A549 (cell line): ENCODE results near the gene PNPLA1. TPM values are rescaled to one million over a fixed set of nuclear protein-coding genes. Genes with fewer than 3 reads are reported as not detected.

ENCODE experiments used
- ATAC-seq, 2 experiments: fragments of 200-7000 bp in 1 of 2; fragments of >200 bp in 1 of 2; cut with Nextera tagmentation in 1 of 2; cut with Tn5 transposase in 1 of 2; 3 replicates each; pipeline versions ENCODE4 v1.8.0 to v1.9.1; 2018 to 2020; ENCODE audit warnings: mild to moderate bottlenecking in 1 of 2, moderate library complexity in 1 of 2
- CTCF ChIA-PET: fragments of 300-600 bp; sonication (Branson Sonifier 250); formaldehyde crosslinking; extraction: SDS; loops from one replicate; lab custom pipeline; 2021; ENCODE audit warnings: antibody characterized with exemption, inconsistent platforms; lab: Yijun Ruan, JAX
- POLR2A ChIA-PET: fragments of 350-600 bp; formaldehyde crosslinking; extraction: SDS; loops from one replicate; lab custom pipeline; 2021; ENCODE audit warnings: antibody characterized with exemption, inconsistent platforms; lab: Yijun Ruan, JAX
- DNase-seq, 2 experiments: peaks; one replicate each; pipeline versions ENCODE4 v3.0.0 to v3.0.0-alpha.2; 2011 to 2016; ENCODE audit warnings: low read depth in 1 of 2, low spot score in 1 of 2
- FAIRE-seq: peaks from 2 replicates; lab custom pipeline; 2011; peaks lifted over from hg19 to GRCh38; lab: Jason Lieb, UNC
- H3K27ac ChIP-seq, 2 experiments: fragments of >200 bp; sonication (Bioruptor Twin); formaldehyde crosslinking; 3 replicates each; pipeline ENCODE4 v1.5.1; 2016 to 2017
- H3K4me1 ChIP-seq: fragments of >200 bp; sonication (Bioruptor Twin); formaldehyde crosslinking; 3 replicates; pipeline ENCODE4 v1.6.1; 2016
- H3K4me2 ChIP-seq: fragments of >200 bp; sonication (Bioruptor Twin); formaldehyde crosslinking; 3 replicates; pipeline ENCODE4 v1.6.1; 2016
- H3K4me3 ChIP-seq: fragments of >200 bp; sonication (Bioruptor Twin); formaldehyde crosslinking; 3 replicates; pipeline ENCODE4 v1.5.1; 2016
- H3K9me3 ChIP-seq: fragments of >200 bp; sonication (Bioruptor Twin); formaldehyde crosslinking; 3 replicates; pipeline ENCODE4 v1.6.1; 2016
- BHLHE40 ChIP-seq: IDR thresholded peaks from 2 replicates; pipeline ENCODE4 v1.6.1; 2012; ENCODE audit warnings: low read depth, low read length, inconsistent platforms
- CBX8 ChIP-seq: fragments of 200-600 bp; sonication (generic); IDR thresholded peaks from 2 replicates; pipeline ENCODE4 v1.6.1; 2016
- EP300 ChIP-seq, 2 experiments: fragments of >200 bp; sonication (Bioruptor Twin); formaldehyde crosslinking; IDR thresholded peaks; 2 replicates in 1 of 2; 3 replicates in 1 of 2; pipeline ENCODE4 v1.6.1; 2016 to 2017
- ESRRA ChIP-seq: fragments of 150-350 bp; IDR thresholded peaks from 2 replicates; pipeline ENCODE4 v1.6.1; 2014; ENCODE audit warnings: mild to moderate bottlenecking, low read length, borderline replicate concordance
- FOSB ChIP-seq: fragments of 250-450 bp; sonication (Bioruptor Pico); IDR thresholded peaks from 2 replicates; pipeline ENCODE4 v1.5.0; 2020; ENCODE audit warnings: mild to moderate bottlenecking, moderate library complexity
- FOSL2 ChIP-seq, 2 experiments: fragments of 450-650 bp in 1 of 2; fragments of >200 bp in 1 of 2; sonication (Bioruptor Twin) in 1 of 2; formaldehyde crosslinking; IDR thresholded peaks; 2 replicates each; pipeline versions ENCODE4 v1.5.0 to v1.6.1; 2016 to 2020; ENCODE audit warnings: mild to moderate bottlenecking in 1 of 2, moderate library complexity in 1 of 2
- FOXS1 ChIP-seq: fragments of 250-450 bp; sonication (Bioruptor Pico); IDR thresholded peaks from 2 replicates; pipeline ENCODE4 v1.5.0; 2020; ENCODE audit warnings: mild to moderate bottlenecking, moderate library complexity
- HEYL ChIP-seq: fragments of 250-450 bp; sonication (Bioruptor Pico); IDR thresholded peaks from 2 replicates; pipeline ENCODE4 v1.8.0; 2021; ENCODE audit warnings: mild to moderate bottlenecking, moderate library complexity
- HOXB13 ChIP-seq: fragments of 250-450 bp; sonication (Bioruptor Pico); IDR thresholded peaks from 2 replicates; pipeline ENCODE4 v1.5.0; 2020; ENCODE audit warnings: low read depth, mild to moderate bottlenecking, moderate library complexity
- HOXB5 ChIP-seq: fragments of 250-450 bp; sonication (Bioruptor Pico); IDR thresholded peaks from 2 replicates; pipeline ENCODE4 v1.5.0; 2020; ENCODE audit warnings: mild to moderate bottlenecking, moderate library complexity
- KDM5A ChIP-seq: fragments of 200-600 bp; sonication (generic); IDR thresholded peaks from 2 replicates; pipeline ENCODE4 v1.6.1; 2016; ENCODE audit warnings: antibody characterized with exemption, mild to moderate bottlenecking
- MAFK ChIP-seq: fragments of 450-650 bp; IDR thresholded peaks from 2 replicates; pipeline ENCODE4 v1.6.1; 2014; ENCODE audit not compliant: partially characterized antibody
- MAZ ChIP-seq: fragments of 150-350 bp; IDR thresholded peaks from 2 replicates; pipeline ENCODE4 v1.6.1; 2014; ENCODE audit warnings: antibody characterized with exemption, low read depth, low read length, borderline replicate concordance
- NPAS2 ChIP-seq: fragments of 250-450 bp; sonication (Bioruptor Pico); IDR thresholded peaks from 2 replicates; pipeline ENCODE4 v1.8.0; 2022; ENCODE audit warnings: mild to moderate bottlenecking, moderate library complexity, borderline replicate concordance
- RARB ChIP-seq: fragments of 250-450 bp; sonication (Bioruptor Pico); IDR thresholded peaks from 2 replicates; pipeline ENCODE4 v1.8.0; 2021; ENCODE audit warnings: mild to moderate bottlenecking, moderate library complexity
- RCOR1 ChIP-seq: fragments of 150-350 bp; IDR thresholded peaks from 2 replicates; pipeline ENCODE4 v1.6.1; 2014; ENCODE audit warnings: antibody characterized with exemption, low read length, low read depth
- RNF2 ChIP-seq: fragments of 200-600 bp; sonication (generic); IDR thresholded peaks from 2 replicates; pipeline ENCODE4 v1.6.1; 2016; ENCODE audit warnings: low read depth, mild to moderate bottlenecking, antibody characterized with exemption, moderate library complexity, borderline replicate concordance
- SMC3 ChIP-seq: fragments of >200 bp; sonication (Bioruptor Twin); formaldehyde crosslinking; IDR thresholded peaks from 3 replicates; pipeline ENCODE4 v1.6.1; 2018; ENCODE audit warnings: inconsistent platforms
- SREBF2 ChIP-seq: fragments of 450-650 bp; IDR thresholded peaks from 2 replicates; pipeline ENCODE4 v1.6.1; 2014; ENCODE audit warnings: mild to moderate bottlenecking, moderate library complexity
- TP53 ChIP-seq: fragments of 250-450 bp; sonication (Bioruptor Pico); IDR thresholded peaks from 2 replicates; pipeline ENCODE4 v1.5.0; 2021; ENCODE audit warnings: mild to moderate bottlenecking, moderate library complexity
- ZC3H11A ChIP-seq: fragments of 450-650 bp; IDR thresholded peaks from 2 replicates; pipeline ENCODE4 v1.6.1; 2014; ENCODE audit warnings: antibody characterized with exemption, mild to moderate bottlenecking
- WGBS: methylation state at CpG from one replicate; pipeline ENCODE4 v1.1.6; 2017; ENCODE audit errors: missing lambda C conversion rate; 5-methylcytosine and 5-hydroxymethylcytosine counted together
- polyA plus RNA-seq, 4 experiments: library from polyadenylated mRNA; depleted of rRNA in 3 of 4; stranded (reverse); fragments of >200 nt; fragmentation: RNase III in 1 of 4; extraction: RNeasy Plus Mini Kit Qiagen cat#74134 plus additional on column Dnase treatment in 1 of 4; gene quantifications; 2 replicates in 3 of 4; 3 replicates in 1 of 4; pipeline ENCODE4 v1.2.3, GENCODE V29; 2011 to 2017
- TF ChIP-seq, protein P1 (sequence below): fragments of >200 bp; sonication (Bioruptor Twin); formaldehyde crosslinking; IDR thresholded peaks from 2 replicates; pipeline ENCODE4 v1.6.1; 2016
- TF ChIP-seq, protein P2 (sequence below): IDR thresholded peaks from 2 replicates; pipeline ENCODE4 v1.6.1; 2012
- TF ChIP-seq, protein P3 (sequence below): fragments of 150-350 bp; IDR thresholded peaks from 2 replicates; pipeline ENCODE4 v1.6.1; 2014; ENCODE audit warnings: low read depth, mild to moderate bottlenecking, low read length
- TF ChIP-seq, protein P4 (sequence below): fragments of 250-450 bp; sonication (Bioruptor Pico); IDR thresholded peaks from 2 replicates; pipeline ENCODE4 v1.5.0; 2020; ENCODE audit warnings: low read depth, mild to moderate bottlenecking, moderate library complexity
- TF ChIP-seq, protein P5 (sequence below): fragments of 250-450 bp; sonication (Bioruptor Pico); IDR thresholded peaks from 2 replicates; pipeline ENCODE4 v1.5.0; 2021; ENCODE audit warnings: mild to moderate bottlenecking, moderate library complexity, borderline replicate concordance

Gene PNPLA1
- polyA plus RNA-seq, 2 of the 4 experiments (the other 2 are of a cell fraction) = 0.09 TPM; not detected in 1

DNA sequence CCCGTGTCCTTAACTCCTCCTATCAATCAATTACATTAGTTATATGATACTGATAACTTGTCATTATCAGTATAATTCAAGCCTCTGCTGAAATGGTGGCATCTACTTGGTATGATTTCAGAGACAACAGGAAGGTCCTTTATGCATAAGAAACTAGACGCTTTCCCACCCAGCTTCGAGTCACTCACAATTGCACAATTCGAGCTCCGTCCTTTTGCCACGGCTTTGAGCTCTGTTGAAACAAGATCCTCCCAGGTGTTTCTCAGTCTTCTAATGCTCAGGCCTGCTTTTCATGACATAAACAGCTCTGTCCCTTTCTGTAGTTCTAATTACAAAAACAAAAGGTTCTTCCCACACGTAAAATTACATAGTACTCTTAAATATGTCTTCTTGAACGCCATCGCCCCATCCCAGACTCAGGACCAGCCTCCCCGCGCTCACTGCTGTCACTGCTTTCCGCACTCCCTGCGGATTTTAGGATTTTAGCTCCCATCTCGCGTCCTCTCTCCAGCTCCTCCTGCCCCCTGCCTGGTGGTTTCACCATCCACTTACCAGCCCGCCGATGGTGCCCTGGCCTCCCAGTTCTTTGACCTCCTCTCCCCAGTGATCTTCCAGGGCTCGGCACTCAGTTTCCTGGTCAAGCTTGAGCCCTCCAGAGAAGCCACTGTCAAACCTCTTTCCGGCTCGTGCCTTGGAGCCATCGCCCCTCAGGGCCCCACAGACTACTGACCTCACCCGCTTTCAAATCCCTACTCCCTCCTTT lies 23.2 kb upstream of the PNPLA1 start:
- FAIRE-seq = no peak
- H3K27ac ChIP-seq = no peak overlapping the region
- H3K4me2 ChIP-seq = no peak overlapping the region
- no peak for TF ChIP-seq SREBF2
- no peak for TF ChIP-seq FOSL2 (IDR thresholded peaks at IDR 0.05)
- no peak for TF ChIP-seq FOSL2 (CRISPR knock-in tag; IDR thresholded peaks at IDR 0.05)
- no peak for TF ChIP-seq NPAS2 (CRISPR knock-in tag)
- TF ChIP-seq, protein P1, sequence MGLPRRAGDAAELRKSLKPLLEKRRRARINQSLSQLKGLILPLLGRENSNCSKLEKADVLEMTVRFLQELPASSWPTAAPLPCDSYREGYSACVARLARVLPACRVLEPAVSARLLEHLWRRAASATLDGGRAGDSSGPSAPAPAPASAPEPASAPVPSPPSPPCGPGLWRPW = no peak
- no peak for TF ChIP-seq ZC3H11A
- 88% methylated on average over 22 of the region's 22 CpGs for WGBS
- ChIA-PET CTCF (interaction anchor here (1.3 kb wide), 2 partner anchors 10 to 17 kb away, joined by 3 to 4 read pairs; no protein-coding TSS in a partner anchor), POLR2A (no interaction called here)
- H3K4me3 ChIP-seq = no peak overlapping the region
- H3K4me1 ChIP-seq = no peaks in the 10 kb centered on the region
- no peak for ATAC-seq
- no peak for DNase-seq
- no peaks in the 10 kb centered on the region for H3K9me3 ChIP-seq

DNA sequence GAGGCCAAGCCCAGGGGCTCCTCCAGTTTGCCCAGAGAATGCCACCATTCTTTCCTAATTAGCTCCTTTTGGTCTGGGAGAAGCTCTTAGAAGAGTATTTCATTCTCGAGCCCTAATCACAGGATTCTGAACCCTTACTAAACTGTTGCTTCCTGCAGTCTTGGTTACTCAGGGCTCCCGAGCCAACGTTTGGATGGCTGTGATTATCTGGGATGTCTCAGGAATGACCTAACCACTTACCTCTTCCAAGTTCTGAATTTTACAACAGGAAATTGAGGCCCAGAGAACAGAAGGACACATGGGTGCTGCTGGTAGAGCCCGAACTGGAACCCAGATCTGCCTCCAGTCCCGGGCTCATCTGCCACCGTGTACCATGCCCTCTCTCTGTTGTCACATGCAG lies 22.2 kb upstream of the PNPLA1 start:
- H3K9me3 ChIP-seq = no peaks in the 10 kb centered on the region
- CTCF ChIA-PET = no interaction called here
- H3K4me1 ChIP-seq = no peaks in the 10 kb centered on the region
- TF ChIP-seq EP300 (IDR thresholded peaks at IDR 0.05) (no peak), RCOR1 (no peak), FOXS1 (CRISPR knock-in tag) (no peak), SMC3 (no peak), KDM5A (no peak), MAFK (no peak), HOXB5 (CRISPR knock-in tag) (no peak), MAZ (no peak), BHLHE40 (no peak), RARB (no peak), FOSB (no peak)
- TF ChIP-seq, protein P2, sequence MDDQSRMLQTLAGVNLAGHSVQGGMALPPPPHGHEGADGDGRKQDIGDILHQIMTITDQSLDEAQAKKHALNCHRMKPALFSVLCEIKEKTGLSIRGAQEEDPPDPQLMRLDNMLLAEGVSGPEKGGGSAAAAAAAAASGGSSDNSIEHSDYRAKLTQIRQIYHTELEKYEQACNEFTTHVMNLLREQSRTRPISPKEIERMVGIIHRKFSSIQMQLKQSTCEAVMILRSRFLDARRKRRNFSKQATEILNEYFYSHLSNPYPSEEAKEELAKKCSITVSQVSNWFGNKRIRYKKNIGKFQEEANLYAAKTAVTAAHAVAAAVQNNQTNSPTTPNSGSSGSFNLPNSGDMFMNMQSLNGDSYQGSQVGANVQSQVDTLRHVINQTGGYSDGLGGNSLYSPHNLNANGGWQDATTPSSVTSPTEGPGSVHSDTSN = no peak
- TF ChIP-seq, protein P3, sequence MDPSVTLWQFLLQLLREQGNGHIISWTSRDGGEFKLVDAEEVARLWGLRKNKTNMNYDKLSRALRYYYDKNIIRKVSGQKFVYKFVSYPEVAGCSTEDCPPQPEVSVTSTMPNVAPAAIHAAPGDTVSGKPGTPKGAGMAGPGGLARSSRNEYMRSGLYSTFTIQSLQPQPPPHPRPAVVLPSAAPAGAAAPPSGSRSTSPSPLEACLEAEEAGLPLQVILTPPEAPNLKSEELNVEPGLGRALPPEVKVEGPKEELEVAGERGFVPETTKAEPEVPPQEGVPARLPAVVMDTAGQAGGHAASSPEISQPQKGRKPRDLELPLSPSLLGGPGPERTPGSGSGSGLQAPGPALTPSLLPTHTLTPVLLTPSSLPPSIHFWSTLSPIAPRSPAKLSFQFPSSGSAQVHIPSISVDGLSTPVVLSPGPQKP = no peak
- TF ChIP-seq, protein P1 = no peak
- no peak overlapping the region for H3K4me2 ChIP-seq
- WGBS = 85% methylated on average over 5 of the region's 6 CpGs
- POLR2A ChIA-PET = no interaction called here
- DNase-seq (no peak), FAIRE-seq (no peak), ATAC-seq (no peak)
- no peak overlapping the region for H3K4me3 ChIP-seq
- no peak overlapping the region for H3K27ac ChIP-seq

DNA sequence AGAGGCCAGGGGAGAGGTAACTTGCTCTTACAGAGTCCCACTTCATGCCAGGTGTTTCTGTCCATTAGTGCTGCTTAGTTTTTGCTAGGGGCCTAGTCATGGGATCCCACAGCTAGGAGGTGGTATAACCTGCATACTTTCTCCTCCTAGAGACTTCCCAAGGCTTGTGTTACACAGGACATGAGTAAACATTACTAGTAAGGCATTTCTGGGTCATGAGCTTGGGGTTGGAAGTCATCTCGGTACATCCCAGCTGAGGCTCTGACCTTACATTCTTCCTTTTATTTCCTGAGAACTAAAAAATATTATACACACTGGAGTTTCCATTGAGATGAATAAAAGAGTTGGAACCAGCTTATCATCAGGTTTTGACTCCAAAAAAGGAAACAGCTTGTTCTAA lies 20.9 kb upstream of the PNPLA1 start:
- ATAC-seq (no peak), DNase-seq (no peak), FAIRE-seq (no peak)
- no peak overlapping the region for H3K4me3 ChIP-seq
- ChIA-PET POLR2A (no interaction called here), CTCF (interaction anchor here (3.1 kb wide), 1 partner anchor 53 kb away, joined by 11 read pairs; no protein-coding TSS in a partner anchor)
- no peaks in the 10 kb centered on the region for H3K9me3 ChIP-seq
- H3K4me1 ChIP-seq = no peaks in the 10 kb centered on the region
- WGBS = 62% methylated on average over 1 of the region's 1 CpG
- TF ChIP-seq EP300 (IDR thresholded peaks at IDR 0.05) (no peak), HEYL (CRISPR knock-in tag) (no peak), RNF2 (no peak), TP53 (CRISPR knock-in tag) (no peak), FOSL2 (IDR thresholded peaks at IDR 0.05) (no peak), FOSL2 (CRISPR knock-in tag; IDR thresholded peaks at IDR 0.05) (no peak), CBX8 (no peak), HOXB13 (CRISPR knock-in tag) (no peak), SMC3 (no peak), ESRRA (no peak)
- TF ChIP-seq, protein P4, sequence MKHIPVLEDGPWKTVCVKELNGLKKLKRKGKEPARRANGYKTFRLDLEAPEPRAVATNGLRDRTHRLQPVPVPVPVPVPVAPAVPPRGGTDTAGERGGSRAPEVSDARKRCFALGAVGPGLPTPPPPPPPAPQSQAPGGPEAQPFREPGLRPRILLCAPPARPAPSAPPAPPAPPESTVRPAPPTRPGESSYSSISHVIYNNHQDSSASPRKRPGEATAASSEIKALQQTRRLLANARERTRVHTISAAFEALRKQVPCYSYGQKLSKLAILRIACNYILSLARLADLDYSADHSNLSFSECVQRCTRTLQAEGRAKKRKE = no peak
- TF ChIP-seq, protein P5, sequence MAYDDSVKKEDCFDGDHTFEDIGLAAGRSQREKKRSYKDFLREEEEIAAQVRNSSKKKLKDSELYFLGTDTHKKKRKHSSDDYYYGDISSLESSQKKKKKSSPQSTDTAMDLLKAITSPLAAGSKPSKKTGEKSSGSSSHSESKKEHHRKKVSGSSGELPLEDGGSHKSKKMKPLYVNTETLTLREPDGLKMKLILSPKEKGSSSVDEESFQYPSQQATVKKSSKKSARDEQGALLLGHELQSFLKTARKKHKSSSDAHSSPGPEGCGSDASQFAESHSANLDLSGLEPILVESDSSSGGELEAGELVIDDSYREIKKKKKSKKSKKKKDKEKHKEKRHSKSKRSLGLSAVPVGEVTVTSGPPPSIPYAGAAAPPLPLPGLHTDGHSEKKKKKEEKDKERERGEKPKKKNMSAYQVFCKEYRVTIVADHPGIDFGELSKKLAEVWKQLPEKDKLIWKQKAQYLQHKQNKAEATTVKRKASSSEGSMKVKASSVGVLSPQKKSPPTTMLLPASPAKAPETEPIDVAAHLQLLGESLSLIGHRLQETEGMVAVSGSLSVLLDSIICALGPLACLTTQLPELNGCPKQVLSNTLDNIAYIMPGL (CRISPR knock-in tag) = no peak
- H3K4me2 ChIP-seq = no peak overlapping the region
- no peak overlapping the region for H3K27ac ChIP-seq
